Forelimb muscle (tissue), 1 donor: ENCODE data around the gene SUSD3. TPM values are rescaled to one million over a fixed set of nuclear protein-coding genes. Genes with fewer than 3 reads are reported as not detected.
"Not testable (repeated sequence)": the region's sequence is repeated elsewhere in the genome, so short reads cannot be mapped to it uniquely, and the experiment has no call there.

Source experiments
- DNase-seq: peaks from one replicate; pipeline ENCODE4 v3.0.0-alpha.2; 2013; ENCODE audit warnings: low read depth
- polyA plus RNA-seq: library from polyadenylated mRNA; unstranded; fragments of 120-200 nt; gene quantifications from one replicate; pipeline ENCODE4 v1.2.1, GENCODE V29; 2013; ENCODE audit not compliant: insufficient read length

The SUSD3 gene
- 3.3 TPM for polyA plus RNA-seq

GRCh38 chr9:93058355-93059010 lies at the start of gene SUSD3:
Gene SUSD3 (plus strand): TSS chr9:93058701. CDS start chr9:93058743, 42 bp downstream.
- no peak for DNase-seq

- no peak for DNase-seq
Observed at GRCh38 chr9:93009337-93010015, 49.0 kb upstream of the SUSD3 start.

- DNase-seq: no peak
Observed at GRCh38 chr9:93010056-93010455, 48.4 kb upstream of the SUSD3 start.

- DNase-seq: no peak
Observed at GRCh38 chr9:93010704-93011103, 47.8 kb upstream of the SUSD3 start.

- DNase-seq: no peak
Observed at GRCh38 chr9:93011114-93011513, 47.4 kb upstream of the SUSD3 start.

GRCh38 chr9:93012963-93013855 lies 45.3 kb upstream of the SUSD3 start:
- DNase-seq: no peak

- DNase-seq: no peak
Observed at GRCh38 chr9:93013856-93014582, 44.5 kb upstream of the SUSD3 start.

GRCh38 chr9:93015190-93015589 lies 43.3 kb upstream of the SUSD3 start:
- not testable (repeated sequence) for DNase-seq

- no peak for DNase-seq
Observed at GRCh38 chr9:93017621-93018020, 40.9 kb upstream of the SUSD3 start.

- no peak for DNase-seq
Observed at GRCh38 chr9:93020151-93020550, 38.4 kb upstream of the SUSD3 start.

- no peak for DNase-seq
Observed at GRCh38 chr9:93020771-93021670, 37.5 kb upstream of the SUSD3 start.

- DNase-seq: no peak
Observed at GRCh38 chr9:93022066-93022465, 36.4 kb upstream of the SUSD3 start.

GRCh38 chr9:93022721-93023520 lies 35.6 kb upstream of the SUSD3 start:
- DNase-seq: no peak

- no peak for DNase-seq
Observed at GRCh38 chr9:93023521-93023815, 35.0 kb upstream of the SUSD3 start.

- DNase-seq: no peak
Observed at GRCh38 chr9:93024646-93024910, 33.9 kb upstream of the SUSD3 start.

- DNase-seq: no peak
Observed at GRCh38 chr9:93024986-93025630, 33.4 kb upstream of the SUSD3 start.

GRCh38 chr9:93025736-93026135 lies 32.8 kb upstream of the SUSD3 start:
- DNase-seq: no peak

GRCh38 chr9:93026640-93027039 lies 31.9 kb upstream of the SUSD3 start:
- no peak for DNase-seq

- no peak for DNase-seq
Observed at GRCh38 chr9:93027750-93028149, 30.8 kb upstream of the SUSD3 start.
